A549 (cell line): ENCODE data around the gene KIF5A.

Source experiments
- CEBPB ChIP-seq, 2 experiments: fragments of >200 bp in 1 of 2; sonication (Bioruptor Twin) in 1 of 2; formaldehyde crosslinking in 1 of 2; IDR thresholded peaks; 2 replicates each; pipeline ENCODE4 v1.6.1; 2012 to 2016
- CHD2 ChIP-seq: fragments of 150-350 bp; IDR thresholded peaks from 2 replicates; pipeline ENCODE4 v1.6.1; 2014; ENCODE audit warnings: low read length; ENCODE audit not compliant: partially characterized antibody
- CTCF ChIP-seq: fragments of >200 bp; sonication (Bioruptor Twin); formaldehyde crosslinking; IDR thresholded peaks from 3 replicates; pipeline ENCODE4 v1.5.1; 2016
- POLR2A ChIP-seq: IDR thresholded peaks from 2 replicates; pipeline ENCODE4 v1.6.1; 2012; ENCODE audit warnings: mild to moderate bottlenecking, low read length

- no peak for TF ChIP-seq CTCF
- TF ChIP-seq CHD2, result no peak
- no peak for TF ChIP-seq POLR2A
- no peak for TF ChIP-seq CEBPB (IDR thresholded peaks at IDR 0.05)
These were observed 56.6 kb downstream of the KIF5A start for GRCh38 chr12:57606399-57606798.
